GM12878 (cell line): ENCODE data around the gene KLHL9. TPM values are rescaled to one million over a fixed set of nuclear protein-coding genes. Genes with fewer than 3 reads are reported as not detected.

Source experiments
- ATAC-seq: fragments of 200-7000 bp; cut with Tn5 transposase; 3 replicates; pipeline ENCODE4 v1.9.1; 2020; ENCODE audit warnings: mild to moderate bottlenecking, moderate library complexity
- BruUV-seq: library from RNA; stranded (reverse); fragments of 400-500 nt; replicated peaks from 2 replicates; lab custom pipeline; 2021; lab: Mats Ljungman, UMichigan
- CTCF ChIA-PET: fragments of 300-600 bp; sonication (Branson Sonifier 250); formaldehyde crosslinking; extraction: SDS; loops from one replicate; lab custom pipeline; 2021; ENCODE audit warnings: inconsistent platforms; lab: Yijun Ruan, JAX
- POLR2A ChIA-PET: fragments of 350-600 bp; formaldehyde crosslinking; extraction: SDS; loops from one replicate; lab custom pipeline; 2021; ENCODE audit warnings: inconsistent platforms; lab: Charles Lee
- RAD21 ChIA-PET: fragments of 300-600 bp; sonication (Branson Sonifier 250); formaldehyde crosslinking; loops from one replicate; lab custom pipeline; 2023; ENCODE audit warnings: antibody characterized with exemption; ENCODE audit not compliant: unreplicated experiment; lab: Charles Lee
- SMC1A ChIA-PET: fragments of 300-600 bp; sonication (Branson Sonifier 250); formaldehyde crosslinking; loops from one replicate; lab custom pipeline; 2023; ENCODE audit not compliant: unreplicated experiment, uncharacterized antibody; lab: Charles Lee
- DNase-seq: peaks from one replicate; pipeline ENCODE4 v3.0.0-alpha.2; 2011; ENCODE audit warnings: low read depth, low spot score
- FAIRE-seq: peaks from 3 replicates; lab custom pipeline; 2011; peaks lifted over from hg19 to GRCh38; lab: Jason Lieb, UNC
- H2AFZ ChIP-seq: 2 replicates; pipeline ENCODE4 v1.6.0; 2011; ENCODE audit warnings: low read depth, low read length, control low read depth; ENCODE audit not compliant: control insufficient read depth
- H3K27ac ChIP-seq: 2 replicates; pipeline ENCODE4 v1.5.1; 2011; ENCODE audit warnings: control low read depth; ENCODE audit not compliant: control insufficient read depth, insufficient read depth
- H3K27me3 ChIP-seq, 2 experiments: replicated peaks in 1 of 2; 2 replicates each; pipeline versions ENCODE4 v1.6.0 to v1.6.1; 2011; ENCODE audit warnings: low read length in 1 of 2; ENCODE audit not compliant: control insufficient read depth in 2 of 2, insufficient read depth in 2 of 2
- H3K36me3 ChIP-seq, 2 experiments: 2 replicates each; pipeline ENCODE4 v1.5.1; 2011; ENCODE audit warnings: low read length in 1 of 2; ENCODE audit not compliant: control insufficient read depth in 2 of 2, insufficient read depth in 2 of 2
- H3K4me1 ChIP-seq: 2 replicates; pipeline ENCODE4 v1.6.1; 2011; ENCODE audit warnings: mild to moderate bottlenecking, low read length, moderate library complexity, mixed read lengths; ENCODE audit not compliant: control insufficient read depth, insufficient read depth
- H3K4me2 ChIP-seq: 2 replicates; pipeline ENCODE4 v1.6.0; 2011; ENCODE audit warnings: control low read depth; ENCODE audit not compliant: control insufficient read depth, insufficient read depth
- H3K4me3 ChIP-seq: fragments of 200-600 bp; sonication (generic); 2 replicates; pipeline ENCODE4 v1.5.1; 2016
- H3K79me2 ChIP-seq: 2 replicates; pipeline ENCODE4 v1.6.0; 2011; ENCODE audit warnings: low read length; ENCODE audit not compliant: control insufficient read depth, insufficient read depth
- H3K9ac ChIP-seq: 2 replicates; pipeline ENCODE4 v1.8.0; 2011; ENCODE audit warnings: low read length, control low read depth, mixed read lengths; ENCODE audit not compliant: control insufficient read depth, insufficient read depth
- H3K9me3 ChIP-seq: replicated peaks from 3 replicates; pipeline ENCODE4 v1.5.1; 2011; ENCODE audit warnings: mild to moderate bottlenecking, low read length; ENCODE audit not compliant: control insufficient read depth, insufficient read depth
- H4K20me1 ChIP-seq: 2 replicates; pipeline ENCODE4 v1.6.0; 2011; ENCODE audit not compliant: control insufficient read depth, insufficient read depth
- ATF2 ChIP-seq: IDR thresholded peaks from 2 replicates; pipeline ENCODE4 v1.6.1; 2012; ENCODE audit warnings: low read length, inconsistent platforms
- ATF7 ChIP-seq: fragments of 450-650 bp; IDR thresholded peaks from 2 replicates; pipeline ENCODE4 v1.6.1; 2016; ENCODE audit warnings: low read depth, mild to moderate bottlenecking
- CBFB ChIP-seq: IDR thresholded peaks from 2 replicates; pipeline ENCODE4 v1.6.1; 2016; ENCODE audit warnings: antibody characterized with exemption, low read depth
- CEBPZ ChIP-seq: fragments of 150-350 bp; IDR thresholded peaks from 2 replicates; pipeline ENCODE4 v1.6.1; 2016; ENCODE audit warnings: low read depth, low read length
- ETV6 ChIP-seq, 2 experiments: fragments of 450-650 bp in 1 of 2; IDR thresholded peaks in 1 of 2; conservative IDR thresholded peaks in 1 of 2; 2 replicates each; pipeline ENCODE4 v1.6.1; 2014; ENCODE audit warnings: antibody characterized with exemption in 1 of 2, borderline replicate concordance in 1 of 2, low read depth in 1 of 2, mild to moderate bottlenecking in 1 of 2, moderate library complexity in 1 of 2
- EZH2 ChIP-seq: IDR thresholded peaks from 2 replicates; pipeline ENCODE4 v1.6.1; 2012; ENCODE audit warnings: low read depth, mild to moderate bottlenecking, control low read depth, inconsistent platforms, low read length, borderline replicate concordance; ENCODE audit not compliant: control insufficient read depth
- HDAC6 ChIP-seq: fragments of 200-600 bp; sonication (generic); IDR thresholded peaks from one replicate; pipeline ENCODE4 v1.8.0; 2017; ENCODE audit warnings: antibody characterized with exemption; ENCODE audit not compliant: unreplicated experiment
- NFYA ChIP-seq: IDR thresholded peaks from 2 replicates; pipeline ENCODE4 v1.6.1; 2011; ENCODE audit warnings: low read depth, mild to moderate bottlenecking, low read length, improper control_type of control experiment, borderline replicate concordance
- NFYB ChIP-seq: IDR thresholded peaks from 2 replicates; pipeline ENCODE4 v1.6.1; 2011; ENCODE audit warnings: low read depth, mild to moderate bottlenecking, low read length, improper control_type of control experiment, moderate library complexity; ENCODE audit not compliant: insufficient read depth
- NR2C1 ChIP-seq: fragments of 450-650 bp; IDR thresholded peaks from 2 replicates; pipeline ENCODE4 v1.6.1; 2017; ENCODE audit warnings: antibody characterized with exemption, mild to moderate bottlenecking, moderate library complexity
- PAX5 ChIP-seq: IDR thresholded peaks from 2 replicates; pipeline ENCODE4 v1.6.1; 2011; ENCODE audit warnings: low read depth, low read length, borderline replicate concordance
- RBBP5 ChIP-seq: fragments of 200-600 bp; sonication (generic); conservative IDR thresholded peaks from 2 replicates; pipeline ENCODE4 v1.6.1; 2016
- REST ChIP-seq: IDR thresholded peaks from 2 replicates; pipeline ENCODE4 v1.6.1; 2012; ENCODE audit warnings: mild to moderate bottlenecking, low read depth, low read length
- SMAD1 ChIP-seq: fragments of 450-650 bp; IDR thresholded peaks from 2 replicates; pipeline ENCODE4 v1.6.1; 2018; ENCODE audit warnings: mild to moderate bottlenecking, low read depth; ENCODE audit not compliant: partially characterized antibody
- ZBED1 ChIP-seq: IDR thresholded peaks from 2 replicates; pipeline ENCODE4 v1.6.1; 2016; ENCODE audit warnings: borderline replicate concordance
- ZNF274 ChIP-seq: IDR thresholded peaks from one replicate; pipeline ENCODE4 v1.8.0; 2011; ENCODE audit not compliant: insufficient read length, insufficient read depth
- WGBS: methylation state at CpG from one replicate; pipeline ENCODE4 v1.1.6; 2016; ENCODE audit warnings: low lambda C conversion rate; ENCODE audit not compliant: insufficient replicate concordance, insufficient coverage; ENCODE audit errors: missing lambda C conversion rate; 5-methylcytosine and 5-hydroxymethylcytosine counted together
- in situ Hi-C: fragments of 300-500 bp; cut with MboI; formaldehyde crosslinking; loops from 9 replicates; pipeline ENCODE4 v1.14.3; 2018; ENCODE audit warnings: mixed read lengths
- intact Hi-C: fragments of 100-400 bp; cut with micrococcal nuclease; formaldehyde crosslinking; loops from one replicate; pipeline ENCODE4 v1.14.2; 2022; ENCODE audit not compliant: unreplicated experiment
- polyA plus RNA-seq, 11 experiments: library from polyadenylated mRNA; depleted of rRNA in 4 of 11; unstranded in 6 of 11; stranded (reverse) in 5 of 11; fragments of >200 nt; fragmentation: Nextera tagmentation in 4 of 11; fragmentation: Illumina TruSeq in 1 of 11; extraction: Ambion mirVana in 4 of 11; extraction: Trizol in 1 of 11; gene quantifications; 1 replicate in 1 of 11; 2 replicates in 10 of 11; pipeline versions ENCODE4 v1.2.1 to v1.2.3, GENCODE V29; 2011 to 2016; ENCODE audit warnings: inconsistent platforms in 2 of 11, missing spikeins in 2 of 11, low read depth in 1 of 11
- total RNA-seq, 4 experiments: library from RNA; depleted of rRNA in 3 of 4; stranded (reverse); fragments of >200 nt in 3 of 4; fragmentation: Illumina TruSeq in 1 of 4; extraction: Trizol in 1 of 4; gene quantifications; 2 replicates each; pipeline versions ENCODE4 v1.2.1 to v1.2.3, GENCODE V29; 2013 to 2021

Gene KLHL9
- total and polyA plus RNA-seq, 10 of the 15 experiments (the other 5 are each of a cell fraction or from before 2014, with no cell fraction given) = 3.8 to 37.7 (median 17.4) TPM

GRCh38 chr9:21324047-21324446, 11.2 kb downstream of the KLHL9 start:
- Histone ChIP-seq H3K27me3 (no peaks in the 10 kb centered on the region), H3K79me2 (peaks cover 19% of the 10 kb centered on the region), H3K9ac (no peak overlapping the region), H3K27ac (no peak overlapping the region), H3K9me3 (no peaks in the 10 kb centered on the region), H3K4me2 (no peak overlapping the region), H2AFZ (no peak overlapping the region), H3K36me3 (peaks cover 0 to 17% of the 10 kb centered on the region in 2 experiments; a peak in 3 of 4 replicates), H3K4me1 (no peaks in the 10 kb centered on the region), H4K20me1 (no peaks in the 10 kb centered on the region), H3K4me3 (no peak overlapping the region)
- intact Hi-C loops (no loop called here), in situ Hi-C loops (loop anchor here (10.0 kb wide), 1 partner anchor 131 kb away; no protein-coding TSS in a partner anchor)
- WGBS = 100% methylated on average over 4 of the region's 4 CpGs
- DNase-seq (no peak), ATAC-seq (no peak), FAIRE-seq (no peak)
- no TSS peak for BruUV-seq
- ChIA-PET RAD21 (interaction anchor here (0.8 to 5.0 kb wide), 6 partner anchors 64 to 141 kb away, joined by 3 to 86 read pairs (median 4); no protein-coding TSS in a partner anchor), POLR2A (no interaction called here), SMC1A (interaction anchor here (1.2 to 7.4 kb wide), 7 partner anchors 8 to 131 kb away, joined by 3 to 116 read pairs (median 6); partner anchors contain the start of gene KLHL9), CTCF (interaction anchor here (0.8 to 6.5 kb wide), 12 partner anchors 9 to 141 kb away, joined by 3 to 168 read pairs (median 6); no protein-coding TSS in a partner anchor)
- no peak for TF ChIP-seq ZBED1
- no peak for TF ChIP-seq NFYB
- TF ChIP-seq NFYA = no peak
- no peak for TF ChIP-seq ATF7
- no peak for TF ChIP-seq ZNF274
- no peak for TF ChIP-seq RBBP5
- no peak for TF ChIP-seq HDAC6
- no peak for TF ChIP-seq NR2C1
- no peak for TF ChIP-seq REST
- TF ChIP-seq SMAD1 = no peak
- TF ChIP-seq ATF2 = no peak
- TF ChIP-seq PAX5 = no peak
- no peak for TF ChIP-seq CEBPZ
- no peak for TF ChIP-seq CBFB
- no peak for TF ChIP-seq ETV6 (conservative IDR thresholded peaks at IDR 0.05 in 1 of 2, IDR thresholded peaks at IDR 0.05 in 1 of 2; ENCODE audit: borderline replicate concordance in 1 of 2, low read depth in 1 of 2)
- TF ChIP-seq EZH2 = no peak
